Stomach (tissue), 4 donors: ENCODE measurements around the gene F11R.

ENCODE experiments used
- CTCF ChIP-seq, 7 experiments: fragments of 450-650 bp in 4 of 7; fragments of 200-600 bp in 3 of 7; sonication (generic) in 3 of 7; IDR thresholded peaks; one replicate each; pipeline ENCODE4 v1.5.1; 2016 to 2019; ENCODE audit warnings: antibody characterized with exemption in 7 of 7, control low read depth in 2 of 7, mild to moderate bottlenecking in 1 of 7
- POLR2A ChIP-seq, 4 donors: fragments of 450-650 bp; IDR thresholded peaks; one replicate each; pipeline ENCODE4 v1.6.1; 2016; ENCODE audit warnings: antibody characterized with exemption in 4 of 4, control low read depth in 2 of 4, mild to moderate bottlenecking in 1 of 4, moderate library complexity in 1 of 4
- POLR2AphosphoS5 ChIP-seq, 3 donors: sonication (generic); formaldehyde crosslinking; IDR thresholded peaks; one replicate each; pipeline ENCODE4 v1.6.1; 2016; ENCODE audit warnings: antibody characterized with exemption in 3 of 3

DNA sequence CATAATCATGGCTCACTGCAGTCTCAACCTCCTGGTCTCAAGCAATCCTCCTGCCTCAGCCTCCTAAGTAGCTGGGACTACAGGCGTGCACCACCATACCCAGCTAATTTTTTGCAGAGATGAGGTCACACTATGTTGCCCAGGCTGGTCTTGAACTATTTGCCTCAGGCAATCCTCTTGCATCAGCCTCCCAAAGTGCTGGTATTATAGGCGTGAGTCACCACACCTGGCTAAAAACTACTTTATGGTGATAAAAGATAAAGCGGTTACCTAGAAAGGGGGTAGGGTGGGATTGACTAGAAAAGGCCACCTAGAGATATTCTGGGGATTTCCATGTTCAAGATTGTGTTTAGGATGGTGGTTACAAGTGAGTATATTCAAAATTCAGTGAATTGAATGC is 12.8 kb upstream of the F11R start:
- TF ChIP-seq CTCF (IDR thresholded peaks at IDR 0.05) (no peak), POLR2A (IDR thresholded peaks at IDR 0.05) (no peak), POLR2AphosphoS5 (IDR thresholded peaks at IDR 0.05) (no peak)
